IMR-90 (cell line): Measurements from ENCODE around the gene AGAP1.

Source experiments
- CTCF ChIP-seq: conservative IDR thresholded peaks from 2 replicates; pipeline ENCODE4 v1.5.1; 2012; ENCODE audit warnings: mild to moderate bottlenecking, low read depth, low read length, improper control_type of control experiment
- FOS ChIP-seq: fragments of 150-350 bp; IDR thresholded peaks from 2 replicates; pipeline ENCODE4 v1.6.1; 2016; ENCODE audit warnings: low read depth, low read length
- MAFK ChIP-seq: IDR thresholded peaks from 2 replicates; pipeline ENCODE4 v1.6.1; 2012; ENCODE audit warnings: low read depth, low read length, improper control_type of control experiment
- MAZ ChIP-seq: IDR thresholded peaks from 2 replicates; pipeline ENCODE4 v1.6.1; 2012; ENCODE audit warnings: low read depth, mild to moderate bottlenecking, low read length, improper control_type of control experiment, moderate library complexity, borderline replicate concordance
- MXI1 ChIP-seq: IDR thresholded peaks from 2 replicates; pipeline ENCODE4 v1.6.1; 2012; ENCODE audit warnings: low read depth, mild to moderate bottlenecking, low read length, moderate library complexity, borderline replicate concordance
- POLR2A ChIP-seq: IDR thresholded peaks from 2 replicates; pipeline ENCODE4 v1.6.1; 2012; ENCODE audit warnings: mild to moderate bottlenecking, low read depth, low read length
- RAD21 ChIP-seq: IDR thresholded peaks from 2 replicates; pipeline ENCODE4 v1.6.1; 2012; ENCODE audit warnings: low read length, improper control_type of control experiment
- RFX5 ChIP-seq: IDR thresholded peaks from 2 replicates; pipeline ENCODE4 v1.8.0; 2012; ENCODE audit warnings: low read depth, mild to moderate bottlenecking, low read length, moderate library complexity
- SMC3 ChIP-seq: fragments of 150-350 bp; IDR thresholded peaks from 2 replicates; pipeline ENCODE4 v1.6.1; 2016; ENCODE audit warnings: low read depth, mild to moderate bottlenecking, antibody characterized with exemption, low read length, moderate library complexity
- USF2 ChIP-seq: fragments of 150-350 bp; IDR thresholded peaks from 2 replicates; pipeline ENCODE4 v1.6.1; 2017; ENCODE audit warnings: mild to moderate bottlenecking, antibody characterized with exemption, low read length, low read depth

GRCh38 chr2:236125541-236125940, 631.7 kb downstream of the AGAP1 start:
- TF ChIP-seq CTCF (no peak), SMC3 (no peak), POLR2A (no peak), MAZ (no peak), RFX5 (no peak), FOS (no peak), USF2 (no peak), RAD21 (no peak), MXI1 (no peak), MAFK (no peak)
